NCI-H2107 (cell line): ENCODE data around the gene INPP5D.
"Not testable (repeated sequence)": the region's sequence is repeated elsewhere in the genome, so short reads cannot be mapped to it uniquely, and the experiment has no call there.

ENCODE experiments used
- DNase-seq: peaks from one replicate; lab custom pipeline; 2025; lab: John Stamatoyannopoulos, UW

The INPP5D gene

DNA sequence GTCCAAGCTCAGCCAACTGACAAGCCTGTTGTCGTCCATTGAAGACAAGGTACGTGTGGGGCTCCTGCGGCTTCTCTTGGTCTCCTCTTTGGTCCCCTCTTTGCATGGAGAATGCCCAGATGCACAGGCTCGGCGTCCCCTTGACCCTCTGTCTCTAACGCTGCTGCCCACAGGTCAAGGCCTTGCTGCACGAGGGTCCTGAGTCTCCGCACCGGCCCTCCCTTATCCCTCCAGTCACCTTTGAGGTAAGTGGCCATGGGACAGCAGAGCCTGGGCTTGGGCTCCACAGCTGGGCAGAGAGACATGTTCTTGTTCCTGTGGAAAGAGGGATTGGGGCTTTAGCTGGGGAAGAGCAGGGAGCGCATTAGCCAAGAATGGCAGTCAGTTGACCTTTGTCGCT, 86.1 kb downstream of the INPP5D start:
- no peak for DNase-seq

GRCh38 chr2:233147136-233147828, 87.1 kb downstream of the INPP5D start:
- no peak for DNase-seq

DNA sequence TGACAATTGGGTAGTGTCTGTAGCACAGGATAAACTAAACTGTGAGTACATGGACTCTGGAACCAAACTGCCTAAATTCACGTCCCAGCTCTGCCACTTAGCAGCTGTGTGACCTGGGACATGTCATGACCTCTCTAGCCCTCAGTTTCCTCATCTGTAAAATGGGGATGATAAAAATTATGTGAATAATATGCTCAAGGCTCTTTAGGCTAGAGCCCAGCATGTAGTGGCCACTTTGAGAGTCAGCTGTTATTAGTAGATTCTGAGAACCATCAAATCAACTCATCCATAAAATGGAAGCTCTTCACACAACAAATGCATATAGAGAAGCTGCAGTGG, 87.7 kb downstream of the INPP5D start:
- no peak for DNase-seq

DNA sequence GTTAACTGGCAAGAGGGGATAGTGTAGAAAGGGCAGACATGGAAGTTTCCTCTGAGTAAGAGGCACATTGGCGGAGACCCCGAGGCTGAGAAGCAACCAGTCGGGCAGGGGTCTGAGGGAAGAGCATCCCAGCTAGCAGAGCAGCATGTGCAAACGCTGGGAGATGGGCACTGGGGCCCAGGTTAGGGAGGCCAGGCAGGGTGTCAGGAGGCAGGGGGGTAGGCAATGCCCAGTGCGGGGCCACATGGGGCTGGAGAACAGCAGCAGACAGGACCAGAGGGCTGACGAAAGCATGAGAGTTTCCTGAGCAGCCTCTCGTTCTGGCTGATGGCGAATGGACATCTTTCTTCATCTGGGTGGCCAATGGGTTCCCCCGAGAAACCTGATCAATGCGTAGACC, 88.2 kb downstream of the INPP5D start:
- no peak for DNase-seq

GRCh38 chr2:233152541-233152940, 92.4 kb downstream of the INPP5D start:
- no peak for DNase-seq

DNA sequence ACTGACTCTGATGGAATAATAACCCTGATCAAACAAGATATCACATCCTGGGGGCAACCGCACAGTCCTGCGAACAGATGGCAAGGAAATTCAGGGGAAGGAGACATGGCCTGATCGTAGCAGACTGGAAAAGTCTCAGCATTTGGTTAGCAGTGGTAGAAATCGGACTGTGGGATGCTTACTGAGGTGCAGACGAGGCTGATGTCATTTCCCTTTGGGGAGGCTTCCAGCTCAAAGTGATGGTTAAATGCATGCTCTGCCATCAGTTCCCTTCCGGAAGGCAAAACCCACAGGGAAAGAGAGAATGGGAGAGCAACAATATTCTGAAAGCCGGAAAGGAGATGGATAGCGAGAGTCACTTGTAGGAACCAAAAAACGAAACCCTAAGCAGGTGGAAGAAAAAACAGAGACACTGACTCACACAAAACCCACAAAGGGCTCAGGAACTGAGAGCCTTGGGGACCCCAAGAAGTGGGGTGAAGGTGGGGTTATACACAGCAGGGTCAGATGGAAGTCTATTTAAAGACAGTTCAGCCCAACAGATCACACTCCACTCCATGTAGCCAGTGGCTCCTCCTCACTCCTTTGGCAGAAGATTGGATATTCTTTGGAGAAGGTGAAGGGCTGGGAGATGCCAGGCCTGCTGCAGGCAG, 93.1 kb downstream of the INPP5D start:
- no peak for DNase-seq

- no peak for DNase-seq
Observed at GRCh38 chr2:233156001-233156400, 95.9 kb downstream of the INPP5D start.

DNA sequence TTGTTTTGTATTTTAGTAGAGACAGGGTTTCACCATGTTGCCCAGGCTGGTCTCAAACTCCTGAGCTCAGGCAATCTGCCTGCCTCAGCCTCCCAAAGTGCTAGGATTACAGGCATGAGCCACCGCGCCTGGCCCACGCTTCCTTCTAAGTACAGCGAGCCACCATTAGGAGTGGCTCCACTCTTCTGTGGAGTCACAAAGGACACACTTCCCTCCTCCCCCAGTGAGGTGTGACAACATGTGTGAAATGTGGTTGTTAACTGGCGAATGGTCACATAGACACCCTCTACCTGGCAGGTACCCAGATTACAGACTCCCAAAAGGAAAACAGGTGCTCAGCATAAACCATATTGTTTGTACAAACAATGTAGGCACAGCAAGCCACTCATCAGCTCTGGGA, 96.3 kb downstream of the INPP5D start:
- not testable (repeated sequence) for DNase-seq

DNA sequence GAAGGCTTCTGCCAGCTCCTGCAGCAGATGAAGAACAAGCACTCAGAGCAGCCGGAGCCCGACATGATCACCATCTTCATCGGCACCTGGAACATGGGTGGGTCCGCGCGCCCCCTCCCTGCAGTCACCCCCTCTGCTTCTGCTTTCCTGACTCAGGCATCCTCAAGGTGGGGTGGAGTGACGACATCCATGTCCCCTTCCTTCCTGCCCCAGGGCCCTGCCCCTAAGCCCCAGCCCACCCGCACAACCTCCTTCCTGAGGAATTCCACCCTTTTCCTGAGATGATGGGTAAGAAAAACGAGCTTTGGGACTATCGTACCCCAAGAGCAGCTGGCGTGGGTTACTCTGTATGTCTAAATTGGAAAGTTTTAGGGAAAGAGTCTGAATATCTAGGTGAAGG, 101.6 kb downstream of the INPP5D start:
- DNase-seq = no peak

GRCh38 chr2:233162770-233163169, 102.6 kb downstream of the INPP5D start:
- no peak for DNase-seq

DNA sequence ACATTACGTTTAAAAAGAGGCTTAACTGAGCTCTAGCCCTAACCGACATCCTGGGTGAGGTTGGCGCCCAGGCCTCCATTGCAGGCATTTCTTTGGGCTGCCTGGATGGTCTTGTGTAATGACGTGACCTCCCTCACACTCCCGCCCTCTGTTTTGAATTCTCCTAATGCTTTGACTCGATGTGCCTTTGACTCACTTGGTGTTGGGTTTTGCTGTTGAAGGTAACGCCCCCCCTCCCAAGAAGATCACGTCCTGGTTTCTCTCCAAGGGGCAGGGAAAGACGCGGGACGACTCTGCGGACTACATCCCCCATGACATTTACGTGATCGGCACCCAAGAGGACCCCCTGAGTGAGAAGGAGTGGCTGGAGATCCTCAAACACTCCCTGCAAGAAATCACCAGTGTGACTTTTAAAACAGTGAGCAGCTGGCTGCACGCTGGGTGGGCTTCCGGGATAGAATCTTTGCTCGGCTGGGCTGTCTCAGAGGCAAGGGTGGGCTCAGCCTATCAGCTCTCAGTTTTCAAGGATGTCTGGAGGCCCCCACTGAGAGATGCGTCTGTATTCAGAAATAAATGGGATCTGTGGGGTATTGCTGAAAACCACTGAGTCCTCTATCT, 103.5 kb downstream of the INPP5D start:
- no peak for DNase-seq

GRCh38 chr2:233164128-233164635, 104.0 kb downstream of the INPP5D start:
- no peak for DNase-seq

- DNase-seq = no peak
Observed at GRCh38 chr2:233164967-233165366, 104.8 kb downstream of the INPP5D start.

DNA sequence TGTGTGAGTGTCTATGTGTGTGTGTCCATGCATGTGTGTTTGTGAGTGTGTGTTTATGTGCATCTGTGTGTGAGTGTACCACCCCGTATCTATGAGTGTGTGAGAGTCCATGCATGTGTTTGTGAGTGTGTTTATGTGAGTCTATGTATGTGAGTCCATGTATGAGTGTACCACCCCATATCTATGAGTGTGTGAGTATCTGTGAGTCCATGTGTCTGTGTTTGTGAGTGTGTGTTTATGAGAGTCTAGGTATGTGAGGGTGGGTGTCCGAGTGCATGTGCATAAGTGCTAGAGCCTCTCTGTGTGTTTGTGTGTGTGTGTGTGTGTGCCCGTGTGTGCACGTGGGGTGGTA, 105.4 kb downstream of the INPP5D start:
- no peak for DNase-seq

- DNase-seq = no peak
Observed at GRCh38 chr2:233165895-233166661, 105.9 kb downstream of the INPP5D start.

DNA sequence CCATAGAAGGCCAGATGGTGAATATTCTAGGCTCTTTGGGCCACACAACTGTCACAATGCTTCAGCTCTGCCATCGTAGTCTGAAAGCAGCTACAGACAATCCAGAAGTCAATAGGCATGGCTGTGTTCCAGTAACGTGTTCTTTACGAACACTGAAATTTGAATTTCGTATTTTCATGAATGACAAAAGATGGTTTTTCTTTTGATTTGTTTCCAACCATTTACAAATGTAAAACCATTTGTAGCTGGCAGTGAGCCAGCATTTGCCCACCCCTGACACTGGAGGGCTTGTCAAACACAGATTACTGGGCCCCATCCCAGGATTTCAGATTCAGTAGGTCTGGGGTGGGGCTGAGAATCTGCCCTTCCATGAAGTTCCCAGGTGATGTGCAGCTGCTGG, 108.3 kb downstream of the INPP5D start:
- no peak for DNase-seq

GRCh38 chr2:233168919-233169318, 108.8 kb downstream of the INPP5D start:
- no peak for DNase-seq

GRCh38 chr2:233171344-233171743, 111.2 kb downstream of the INPP5D start:
- no peak for DNase-seq

GRCh38 chr2:233173115-233173514, 113.0 kb downstream of the INPP5D start:
- DNase-seq = no peak

DNA sequence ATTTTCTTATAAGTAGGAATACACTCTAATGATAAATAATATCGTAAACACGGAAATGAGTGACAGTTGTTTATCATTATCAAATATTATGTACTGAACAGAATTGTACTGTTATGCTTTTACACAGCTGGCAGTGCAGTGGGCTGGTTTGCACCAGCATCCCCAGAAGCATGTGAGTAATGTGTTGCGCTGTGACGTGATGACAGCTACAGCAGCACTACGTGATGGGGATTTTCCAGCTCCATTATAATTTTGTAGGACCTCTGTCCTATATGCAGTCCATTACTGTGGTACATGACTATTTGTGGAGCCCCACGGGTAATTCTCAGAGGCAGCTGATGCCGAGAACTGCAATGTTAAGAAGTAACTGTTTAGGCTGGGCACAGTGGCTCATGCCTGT, 114.0 kb downstream of the INPP5D start:
- DNase-seq = no peak

DNA sequence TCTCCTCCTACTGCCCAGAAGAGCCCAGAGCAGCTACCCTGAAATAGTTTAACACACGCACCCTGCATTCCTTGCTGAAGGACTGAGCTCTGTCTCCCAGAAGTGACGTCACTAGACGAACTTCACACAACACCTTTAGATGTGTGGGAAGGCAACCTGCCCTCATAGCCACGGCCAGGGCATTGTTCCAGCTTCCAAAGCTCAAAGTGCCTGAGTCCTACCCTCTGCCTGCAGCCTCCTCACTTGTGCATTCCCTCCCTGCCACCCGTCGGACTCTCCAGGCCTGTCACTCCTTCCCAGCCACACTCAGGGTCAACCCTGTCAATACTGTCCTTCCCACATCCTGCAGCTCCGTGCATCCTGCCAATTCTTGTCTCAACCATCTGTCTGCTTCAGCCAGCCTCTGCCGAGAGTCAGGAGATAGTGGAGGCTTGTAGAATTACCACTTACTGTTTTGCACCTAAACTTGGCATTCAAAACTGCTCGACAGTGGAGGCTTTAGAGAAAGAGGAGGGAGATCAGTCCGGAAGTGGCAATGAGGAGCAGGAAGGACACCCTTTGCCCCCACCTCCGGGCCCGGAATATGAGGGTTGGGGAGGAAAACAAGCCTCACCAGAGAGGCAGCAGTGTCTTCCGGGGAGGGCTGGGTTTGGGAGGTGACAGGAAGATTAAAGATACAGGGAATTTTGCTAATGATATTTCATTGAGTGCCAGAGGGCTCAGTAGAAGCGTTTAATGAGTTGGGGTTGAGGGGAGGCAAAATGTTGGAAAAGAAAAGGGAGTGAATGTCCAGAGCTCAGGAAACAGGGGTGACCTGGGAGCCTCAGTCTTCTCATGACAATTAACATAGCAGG, 119.1 kb downstream of the INPP5D start:
- DNase-seq = no peak

DNA sequence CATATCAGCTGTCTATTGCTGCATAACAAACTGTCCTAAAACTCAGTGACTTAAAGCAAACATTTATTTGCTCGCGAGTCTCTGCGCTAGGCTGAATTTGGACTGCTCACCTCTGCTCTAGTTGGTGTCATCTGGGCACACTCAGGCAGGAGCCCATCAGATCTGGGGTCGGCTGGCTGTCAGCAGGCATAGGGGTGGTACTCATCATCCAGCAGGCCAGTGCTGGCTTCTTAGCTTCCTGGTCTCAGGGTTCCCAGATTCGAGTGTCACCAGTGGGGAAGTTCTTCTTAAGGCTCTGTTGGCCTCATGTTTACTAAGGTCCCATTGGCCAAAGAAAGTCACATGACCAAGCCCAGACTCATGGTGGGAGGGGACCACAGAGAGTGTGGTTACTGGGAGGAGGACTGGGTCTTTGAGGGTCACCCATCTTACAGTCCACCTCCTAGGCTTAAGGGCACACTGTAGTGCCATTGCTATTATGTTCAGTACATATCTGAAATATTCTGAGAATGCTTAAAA, 119.8 kb downstream of the INPP5D start:
- no peak for DNase-seq
